Fibroblast of the aortic adventitia (primary cell): Measurements from ENCODE around the gene ST8SIA4. TPM values are rescaled to one million over a fixed set of nuclear protein-coding genes. Genes with fewer than 3 reads are reported as not detected.
A peak's percentile ranks its signal among the peaks of the same experiment; 100 is the strongest.

Experiments
- DNase-seq: peaks from one replicate; pipeline ENCODE4 v3.0.0-alpha.2; 2010; ENCODE audit warnings: low read depth
- H3K4me3 ChIP-seq: 2 replicates; pipeline ENCODE4 v1.5.1; 2011; ENCODE audit warnings: low read depth, mild to moderate bottlenecking, control low read depth, low read length, moderate library complexity
- CTCF ChIP-seq: IDR thresholded peaks from 2 replicates; pipeline ENCODE4 v1.5.1; 2011; ENCODE audit warnings: mild to moderate bottlenecking, low read length, control low read depth, inconsistent platforms; ENCODE audit not compliant: insufficient read depth
- total RNA-seq: library from RNA; depleted of rRNA; stranded (reverse); fragments of >200 nt; gene quantifications from 2 replicates; pipeline ENCODE4 v1.2.3, GENCODE V29; 2012; ENCODE audit warnings: low replicate concordance

The ST8SIA4 gene
- 0.25 and 0.54 TPM in 2 replicates for total RNA-seq

- peak within 1 kb of the TSS; percentile 61 for H3K4me3 ChIP-seq
- peak; percentile 32 for DNase-seq
- TF ChIP-seq CTCF = no peak
Measured at GRCh38 chr5:100903039-100903887, at the start of gene ST8SIA4. TSS of gene ST8SIA4 (minus strand) at chr5:100903282. CDS start at chr5:100902955, 327 bp downstream.

- TF ChIP-seq CTCF = no peak
- no peak for DNase-seq
- no peak overlapping the region for H3K4me3 ChIP-seq
Measured at GRCh38 chr5:100950985-100951384, 47.9 kb upstream of the ST8SIA4 start.

GRCh38 chr5:100913298-100913697 lies 10.2 kb upstream of the ST8SIA4 start:
- DNase-seq = no peak
- no peak for TF ChIP-seq CTCF
- no peak overlapping the region for H3K4me3 ChIP-seq

- H3K4me3 ChIP-seq = no peak overlapping the region
- no peak for TF ChIP-seq CTCF
- no peak for DNase-seq
Measured at GRCh38 chr5:100909034-100909433, 6.0 kb upstream of the ST8SIA4 start.

- DNase-seq = no peak
- no peak overlapping the region for H3K4me3 ChIP-seq
- TF ChIP-seq CTCF = no peak
Measured at GRCh38 chr5:100905259-100905914, 2.3 kb upstream of the ST8SIA4 start.

GRCh38 chr5:100904259-100904861 lies 1.3 kb upstream of the ST8SIA4 start:
- no peak for DNase-seq
- no peak overlapping the region for H3K4me3 ChIP-seq
- no peak for TF ChIP-seq CTCF
